GM10266 (cell line): ENCODE results near the gene EPAS1.

Source experiments
- DNase-seq: peaks from one replicate; pipeline ENCODE4 v3.0.0; 2012; ENCODE audit errors: extremely low spot score
- CTCF ChIP-seq: IDR thresholded peaks from 2 replicates; pipeline ENCODE4 v1.5.1; 2012; ENCODE audit warnings: mild to moderate bottlenecking, low read depth; ENCODE audit not compliant: control insufficient read depth, insufficient read depth; ENCODE audit errors: missing control alignments

Gene EPAS1

GRCh38 chr2:46355756-46356155 is 58.5 kb downstream of the EPAS1 start:
- DNase-seq, result no peak
- TF ChIP-seq CTCF, result no peak

GRCh38 chr2:46356991-46357390 is 59.8 kb downstream of the EPAS1 start:
- DNase-seq, result no peak
- no peak for TF ChIP-seq CTCF

- DNase-seq, result no peak
- no peak for TF ChIP-seq CTCF
These were observed 61.5 kb downstream of the EPAS1 start for GRCh38 chr2:46358713-46359112.

- no peak for TF ChIP-seq CTCF
- DNase-seq, result no peak
These were observed 63.1 kb downstream of the EPAS1 start for GRCh38 chr2:46360303-46360702.

GRCh38 chr2:46361920-46362666 is 64.9 kb downstream of the EPAS1 start:
- no peak for DNase-seq
- TF ChIP-seq CTCF, result no peak

- DNase-seq, result no peak
- no peak for TF ChIP-seq CTCF
These were observed 65.4 kb downstream of the EPAS1 start for GRCh38 chr2:46362667-46363012.

- DNase-seq, result no peak
- TF ChIP-seq CTCF, result no peak
These were observed 66.4 kb downstream of the EPAS1 start for GRCh38 chr2:46363535-46364170.
